HS-5 (cell line): ENCODE results near the gene GPC6.

Source experiments
- DNase-seq: peaks from one replicate; pipeline ENCODE4 v3.0.0-alpha.2; 2012; ENCODE audit warnings: low read depth

GPC6 gene

DNA sequence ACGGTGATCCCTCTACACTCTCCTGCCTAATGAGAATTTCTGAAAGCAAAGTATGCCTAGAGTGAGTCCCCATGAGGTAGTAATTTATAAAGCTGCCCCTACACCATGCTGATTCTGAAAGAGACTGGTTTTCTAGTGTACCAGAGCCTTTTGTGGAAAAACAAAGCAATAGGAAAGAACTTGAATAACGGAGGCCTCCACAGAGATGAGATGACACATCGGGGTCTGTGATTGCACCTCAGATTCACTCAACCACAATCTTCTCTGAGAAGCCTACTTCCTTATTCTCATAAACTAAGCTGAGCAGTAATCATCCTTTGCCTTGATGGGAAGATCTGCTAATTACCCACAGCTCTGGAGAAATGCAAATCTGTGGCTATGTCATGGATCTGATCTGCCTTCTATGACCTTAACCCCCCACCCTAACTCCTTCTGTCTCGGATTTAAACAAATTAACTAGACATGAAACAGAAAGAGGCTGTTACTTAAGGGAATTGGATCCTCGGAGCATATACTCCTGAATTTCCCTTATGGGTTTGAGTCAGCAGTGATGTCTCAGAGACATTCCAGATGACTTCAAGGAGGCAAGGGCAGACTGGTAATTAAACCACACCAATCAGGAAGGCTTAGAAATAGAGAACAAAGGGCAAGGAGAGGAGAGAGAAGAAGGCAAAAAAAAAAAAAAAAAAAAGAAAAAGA, 1124.8 kb downstream of the GPC6 start:
- DNase-seq = peak; percentile 46

DNA sequence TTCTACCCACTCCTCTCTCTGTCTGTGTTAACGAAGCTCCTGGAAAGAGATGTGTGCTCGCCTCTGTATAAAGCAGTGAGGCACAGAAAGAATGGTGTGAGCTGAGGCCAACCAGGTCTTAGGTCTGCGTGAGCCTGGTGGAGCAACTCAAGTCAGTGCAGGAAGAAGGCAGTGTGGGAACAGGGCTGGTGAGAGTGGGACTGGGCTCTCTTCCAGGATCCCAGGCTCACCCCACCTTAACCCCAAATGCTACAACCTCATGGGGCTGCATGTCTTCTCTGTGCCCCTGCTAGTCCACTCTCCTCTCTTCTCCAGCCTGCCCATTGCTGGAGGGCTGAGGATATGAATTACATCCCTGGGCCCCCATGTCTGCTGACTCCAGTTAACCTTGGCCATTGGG, 1125.5 kb downstream of the GPC6 start:
- no peak for DNase-seq

DNA sequence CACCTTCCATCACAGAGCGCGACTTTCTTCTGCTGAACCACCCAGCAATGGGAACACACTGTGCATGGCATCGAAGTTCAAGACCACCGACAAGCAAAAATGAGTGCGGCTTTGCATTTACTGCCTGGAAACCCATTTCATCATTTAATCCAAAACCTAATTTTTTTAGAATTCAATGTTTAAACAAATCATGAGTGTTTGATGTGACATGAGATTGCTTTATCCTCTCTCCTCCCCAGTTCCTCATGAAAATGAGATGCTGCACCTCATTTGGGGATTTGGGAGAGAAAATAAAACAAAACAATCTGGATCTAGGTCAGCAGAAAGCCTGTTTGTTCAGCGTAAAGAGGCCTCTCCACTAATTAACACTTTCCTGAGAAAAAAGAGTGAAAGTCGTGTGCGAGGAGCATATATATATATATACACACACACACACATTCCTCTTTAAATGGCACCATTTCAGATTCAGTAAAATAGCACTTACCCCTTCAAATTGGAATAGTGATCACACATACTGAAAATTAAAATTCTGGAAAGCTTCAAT, 1126.6 kb downstream of the GPC6 start:
- no peak for DNase-seq

DNA sequence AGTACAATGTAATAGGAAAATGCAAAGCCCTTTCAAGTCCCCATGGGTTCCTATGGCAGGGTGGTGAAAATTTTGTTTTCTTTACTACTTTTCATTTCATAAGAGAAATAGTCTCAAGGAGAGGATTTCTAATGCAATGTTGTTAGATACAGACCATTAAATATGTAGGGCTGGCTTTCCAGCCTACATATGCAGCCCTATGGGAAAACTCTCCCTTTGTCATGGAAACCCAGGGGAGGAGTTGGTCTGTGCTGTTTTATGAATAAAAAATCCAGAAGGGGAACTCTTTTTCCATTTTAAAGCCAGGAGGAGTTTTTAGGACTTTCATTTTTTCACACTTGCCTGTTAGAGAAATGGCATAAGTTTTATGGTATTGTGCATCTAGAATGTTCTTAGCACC, 1133.3 kb downstream of the GPC6 start:
- DNase-seq = no peak

DNA sequence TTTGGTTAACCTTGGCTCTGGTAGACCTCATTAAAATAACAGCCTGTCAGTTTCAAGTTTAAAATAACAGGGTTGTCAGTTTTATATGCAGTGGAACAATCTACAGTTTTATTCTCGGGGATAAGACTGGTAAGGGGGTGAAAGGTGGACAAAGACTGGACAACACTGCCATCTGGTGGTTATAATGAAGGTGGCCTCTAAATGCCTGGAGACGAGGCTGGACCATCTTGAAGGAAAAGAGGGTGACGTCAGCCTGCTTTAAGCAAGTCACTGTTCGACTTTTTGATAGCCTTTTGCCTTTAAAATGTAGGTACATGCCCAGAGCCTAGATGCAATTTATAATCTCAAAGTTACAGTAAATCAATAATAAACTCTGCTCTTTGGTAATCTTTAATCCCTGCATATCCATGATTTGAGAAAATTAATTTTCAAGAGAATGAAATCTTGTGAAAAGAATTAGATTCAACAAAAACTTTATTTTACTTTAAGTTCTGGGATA, 1135.9 kb downstream of the GPC6 start:
- DNase-seq = peak; percentile 50

DNA sequence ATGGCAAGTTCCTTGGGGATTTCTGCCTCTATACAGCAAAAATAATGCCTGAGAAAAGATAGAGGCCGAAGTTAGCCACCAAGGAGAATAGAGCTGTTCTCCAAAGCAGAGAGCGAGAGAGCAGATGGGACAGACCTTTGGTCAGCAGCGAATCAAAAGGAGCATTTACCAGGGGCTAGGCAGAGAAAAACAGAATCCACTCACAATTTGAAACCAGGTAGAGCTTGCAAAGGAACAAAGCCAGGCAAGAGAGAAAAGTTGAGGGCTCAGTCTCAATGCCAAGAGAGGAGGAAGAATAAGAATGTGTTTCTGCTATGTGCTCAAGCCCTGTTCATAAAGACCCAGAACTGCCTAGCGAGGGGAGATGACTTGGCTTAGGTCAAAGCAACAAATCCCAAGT, 1140.1 kb downstream of the GPC6 start:
- DNase-seq = no peak

DNA sequence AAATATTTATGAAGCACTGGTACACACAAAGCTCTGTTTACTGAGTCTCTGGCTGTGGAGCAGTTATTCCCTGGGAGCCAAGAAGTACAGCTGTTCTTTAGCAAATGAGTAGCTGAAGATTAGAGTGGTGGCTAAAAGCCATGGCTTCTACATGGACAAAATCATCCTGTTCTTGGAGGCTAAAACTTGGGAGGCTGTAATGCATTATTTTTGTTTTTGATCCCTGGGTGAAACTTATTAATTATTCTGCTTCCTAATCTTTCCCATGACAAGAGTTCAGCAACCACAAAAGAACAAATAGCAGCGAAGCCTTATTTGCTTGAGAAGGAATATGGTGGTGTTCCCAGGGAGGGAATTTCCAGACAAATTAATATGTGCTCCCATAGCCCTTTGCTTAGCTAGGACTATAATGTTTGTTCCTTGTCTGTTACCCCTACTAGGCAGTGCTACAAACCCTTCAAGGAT, 1143.4 kb downstream of the GPC6 start:
- no peak for DNase-seq

DNA sequence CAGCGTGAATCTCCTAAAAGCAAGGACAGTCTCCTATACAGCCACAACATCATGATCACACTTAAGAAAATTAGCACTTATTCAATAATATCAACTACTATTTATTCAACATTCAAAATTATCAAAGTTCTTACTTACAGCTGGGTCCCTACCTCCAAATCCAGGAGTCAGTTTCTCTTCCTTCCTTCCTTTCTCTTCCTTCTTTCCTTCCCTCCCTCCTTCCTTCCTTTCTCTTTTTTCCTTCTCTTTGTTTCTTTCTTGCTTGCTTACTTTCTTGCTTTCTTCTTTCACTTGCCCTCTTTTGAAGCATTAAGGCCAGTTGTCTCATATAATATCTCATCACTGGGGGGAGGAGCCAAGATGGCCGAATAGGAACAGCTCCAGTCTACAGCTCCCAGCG, 1145.2 kb downstream of the GPC6 start:
- DNase-seq = no peak

DNA sequence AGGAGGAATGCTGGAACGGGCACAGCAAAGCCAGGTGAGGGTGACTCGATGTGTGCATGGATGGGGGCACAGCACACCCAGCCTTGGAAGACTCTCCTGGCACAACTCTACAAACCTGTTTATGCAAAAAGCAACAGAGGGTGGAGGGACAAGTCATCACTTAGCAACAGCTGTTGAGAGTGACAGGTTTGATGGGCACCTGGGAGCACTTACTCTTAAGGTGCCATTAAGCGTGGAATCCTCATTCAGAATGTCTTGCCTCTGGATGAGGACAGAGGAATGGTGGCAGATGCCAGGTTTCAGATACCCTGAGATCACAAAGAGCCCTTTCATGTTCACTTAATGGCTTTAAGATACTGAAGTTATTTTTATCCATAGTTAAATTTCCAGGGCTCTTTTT, 1155.9 kb downstream of the GPC6 start:
- no peak for DNase-seq

DNA sequence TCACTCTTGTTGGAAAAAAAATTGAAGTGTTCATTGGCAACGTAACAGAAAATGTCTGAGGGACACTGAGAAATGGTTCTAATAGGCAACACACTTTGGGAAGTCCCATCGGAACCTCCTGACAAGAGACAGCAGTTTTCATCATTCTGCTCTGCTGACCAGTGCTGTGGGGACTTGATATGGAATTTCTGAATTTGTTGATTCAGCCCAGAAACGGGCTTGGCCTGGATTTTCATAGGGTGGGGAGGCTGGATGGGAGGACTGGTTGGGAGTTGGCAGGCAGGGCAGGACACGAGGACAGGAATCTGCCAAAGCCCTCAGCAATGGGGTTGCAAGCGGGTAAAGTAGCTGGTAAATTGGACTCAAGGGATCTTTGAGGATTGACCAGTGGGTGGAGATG, 1156.4 kb downstream of the GPC6 start:
- no peak for DNase-seq

DNA sequence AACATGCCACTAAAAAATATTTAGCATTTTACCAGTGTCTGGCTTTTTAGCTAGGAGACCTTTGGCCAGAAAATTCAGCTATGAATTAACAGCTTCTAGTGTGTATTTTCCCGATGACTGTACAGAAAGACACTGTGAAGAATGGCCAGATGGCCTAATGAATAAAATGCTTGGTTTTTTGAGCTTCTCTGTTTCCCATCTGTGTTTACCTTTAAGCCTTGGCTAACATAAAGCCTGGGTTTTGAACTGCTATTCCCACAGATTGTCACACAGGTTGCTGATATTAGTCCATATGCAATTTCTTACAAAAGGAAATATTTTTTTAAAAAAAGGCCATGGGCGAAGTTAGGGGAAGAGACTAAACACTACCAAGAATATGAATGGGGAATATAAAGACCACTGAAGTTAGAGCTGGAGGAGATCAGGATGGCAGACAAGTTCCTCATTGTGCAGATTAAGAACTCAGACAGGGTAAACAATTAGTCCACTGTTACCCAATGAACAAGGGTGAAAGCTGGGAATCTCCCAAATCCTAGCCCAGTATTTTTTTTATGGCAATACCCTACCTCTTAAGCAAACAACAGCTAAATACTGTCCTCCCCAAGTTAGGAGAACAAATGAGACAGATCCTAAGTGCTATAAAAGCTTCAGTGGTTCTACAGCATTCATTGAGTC, 1157.8 kb downstream of the GPC6 start:
- DNase-seq = no peak

DNA sequence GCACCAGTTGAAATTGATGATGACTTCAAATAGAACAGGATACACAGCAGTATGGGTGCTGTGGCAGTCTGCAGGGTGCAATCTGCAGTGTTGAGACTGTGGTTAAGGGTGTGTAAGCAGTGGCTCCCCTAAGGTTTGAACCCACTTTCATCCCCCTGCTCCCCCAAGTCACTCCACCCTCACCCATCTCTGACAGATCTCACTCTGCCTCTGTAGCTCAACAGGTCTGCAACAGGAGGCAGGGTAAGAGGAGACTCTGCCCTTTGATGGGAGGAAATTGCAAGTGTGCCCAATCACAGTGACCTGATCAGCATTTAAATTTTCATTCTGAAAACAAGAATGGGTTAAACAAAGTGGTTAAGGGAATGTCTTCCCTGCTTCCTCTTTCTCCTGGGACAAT, 1160.4 kb downstream of the GPC6 start:
- no peak for DNase-seq

DNA sequence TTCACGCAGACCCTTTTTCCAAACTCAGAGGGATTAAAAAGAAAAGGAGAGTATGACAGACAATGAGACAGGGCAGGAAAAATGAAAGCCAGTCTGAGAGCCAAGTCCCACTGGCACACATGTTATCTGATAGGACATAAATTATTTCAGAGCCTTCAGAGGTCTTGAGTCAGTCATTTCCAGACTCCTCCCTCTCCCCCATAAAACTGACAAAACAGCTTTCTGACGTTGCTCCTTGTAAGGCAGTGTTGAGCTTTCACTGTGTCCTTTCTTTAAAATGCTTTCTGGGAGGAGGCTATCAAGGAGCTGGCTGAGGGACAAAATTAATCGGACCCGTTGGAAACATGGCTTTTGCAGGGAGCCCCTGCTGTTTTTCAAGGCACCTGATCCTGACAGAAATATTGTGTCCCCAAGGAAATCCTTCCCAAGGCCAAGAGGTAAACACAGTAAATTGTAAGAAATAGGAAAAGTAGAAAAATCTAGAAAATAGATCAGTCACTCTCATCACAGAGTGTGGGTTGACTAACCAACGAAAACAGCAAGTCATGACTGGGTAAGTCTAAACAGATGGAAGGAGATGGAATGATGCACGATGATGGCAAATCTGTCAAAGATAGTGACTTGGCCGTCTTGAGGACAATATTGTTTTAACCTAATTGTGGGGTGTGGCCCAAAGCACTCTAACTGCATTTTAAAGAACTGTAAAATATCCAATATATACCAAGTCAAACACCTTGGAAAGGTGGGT, 1163.2 kb downstream of the GPC6 start:
- DNase-seq = no peak

DNA sequence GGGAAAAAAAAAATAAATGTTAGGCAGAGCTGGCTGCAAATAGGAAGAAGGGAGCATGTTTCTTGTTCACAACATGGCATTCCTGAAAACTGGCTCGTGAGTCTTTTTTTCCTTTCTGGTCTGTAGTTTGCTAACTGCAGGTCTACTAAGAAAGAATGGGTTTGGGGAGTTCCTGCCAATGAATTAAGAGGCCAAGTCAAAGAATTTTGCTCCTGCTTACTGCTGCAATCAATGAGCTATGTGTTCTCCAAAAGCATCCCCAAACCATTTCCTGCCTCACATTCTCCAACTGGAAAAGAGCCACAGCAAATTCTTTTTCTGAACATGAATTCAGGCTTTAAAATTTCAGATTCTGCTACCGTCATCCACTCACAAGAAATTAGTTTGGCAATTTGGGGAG, 1164.3 kb downstream of the GPC6 start:
- DNase-seq = no peak

DNA sequence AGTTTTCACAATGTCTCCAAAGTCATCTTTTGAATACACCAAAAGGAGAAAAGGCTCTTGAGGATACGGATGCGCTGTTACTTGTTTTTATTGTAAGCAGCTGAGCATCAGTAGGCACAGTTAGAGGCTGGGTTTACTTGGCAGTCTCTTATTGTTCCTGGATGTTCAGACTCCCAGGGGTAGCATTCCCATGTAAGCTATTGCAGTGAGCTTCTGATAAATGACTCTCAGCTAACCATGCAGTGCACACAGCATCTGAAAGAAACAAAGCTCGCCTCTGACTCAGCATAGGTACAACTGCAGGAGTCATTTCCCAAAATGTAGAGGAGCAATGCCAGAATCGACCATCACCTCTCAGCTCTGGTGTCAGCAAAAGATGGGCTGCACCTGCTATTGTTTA, 1168.1 kb downstream of the GPC6 start:
- no peak for DNase-seq

DNA sequence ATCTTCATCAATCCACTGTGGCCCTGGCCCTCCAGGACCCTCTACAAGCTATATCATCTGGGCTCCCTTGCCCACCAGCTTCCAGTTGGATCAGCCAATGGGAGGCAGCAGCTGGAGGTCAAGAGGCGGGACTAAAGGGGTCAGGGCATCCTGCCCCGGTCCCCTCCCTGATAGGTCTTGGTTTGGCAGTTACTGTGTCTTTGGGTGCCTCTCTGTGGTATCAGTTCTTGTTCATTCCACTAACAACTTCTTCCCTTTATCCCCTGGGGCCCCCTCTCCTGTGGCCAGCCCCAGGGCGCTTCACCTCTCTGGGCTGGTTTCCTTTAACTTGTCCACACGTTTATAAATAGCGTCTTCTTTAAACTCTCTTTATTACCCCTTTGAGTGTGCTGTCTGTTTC, 1169.3 kb downstream of the GPC6 start:
- no peak for DNase-seq

DNA sequence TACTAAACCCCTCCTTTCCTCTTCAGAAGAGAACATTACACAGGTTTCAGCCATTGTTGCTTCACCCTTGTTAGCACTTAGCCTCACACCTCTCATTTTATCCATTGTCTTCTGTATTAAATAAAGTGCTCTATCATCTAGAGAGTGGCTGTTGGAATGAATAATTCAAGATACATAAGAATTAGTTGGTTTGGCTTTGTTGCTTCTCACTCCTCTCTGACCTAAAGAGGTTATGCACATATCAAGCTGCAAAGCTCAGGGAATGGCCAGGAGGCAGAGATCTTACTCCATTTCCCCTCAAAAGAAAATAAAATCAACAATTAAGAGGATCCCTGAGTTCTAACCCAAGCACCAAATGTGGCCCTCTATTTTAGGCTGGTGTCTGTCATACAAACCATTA, 1173.2 kb downstream of the GPC6 start:
- DNase-seq = no peak

DNA sequence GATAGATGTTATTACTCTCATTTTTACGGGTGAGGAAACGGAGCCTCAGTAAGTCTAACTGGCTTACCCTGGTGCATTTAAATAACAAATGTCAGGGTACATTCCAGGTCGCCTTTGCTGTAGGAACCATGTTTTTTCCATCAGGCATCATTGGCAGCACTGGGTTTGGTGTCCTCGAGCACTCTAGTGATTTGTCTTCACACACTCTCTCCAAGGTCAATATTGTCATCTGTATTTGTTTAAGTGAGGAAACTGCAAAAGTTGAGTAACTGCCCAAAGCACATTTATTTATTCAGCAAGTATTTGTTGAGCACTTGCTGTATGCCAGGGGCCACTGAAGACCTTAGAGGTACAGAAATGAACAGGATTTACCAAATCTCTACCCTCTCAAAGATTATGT, 1174.3 kb downstream of the GPC6 start:
- DNase-seq = no peak

DNA sequence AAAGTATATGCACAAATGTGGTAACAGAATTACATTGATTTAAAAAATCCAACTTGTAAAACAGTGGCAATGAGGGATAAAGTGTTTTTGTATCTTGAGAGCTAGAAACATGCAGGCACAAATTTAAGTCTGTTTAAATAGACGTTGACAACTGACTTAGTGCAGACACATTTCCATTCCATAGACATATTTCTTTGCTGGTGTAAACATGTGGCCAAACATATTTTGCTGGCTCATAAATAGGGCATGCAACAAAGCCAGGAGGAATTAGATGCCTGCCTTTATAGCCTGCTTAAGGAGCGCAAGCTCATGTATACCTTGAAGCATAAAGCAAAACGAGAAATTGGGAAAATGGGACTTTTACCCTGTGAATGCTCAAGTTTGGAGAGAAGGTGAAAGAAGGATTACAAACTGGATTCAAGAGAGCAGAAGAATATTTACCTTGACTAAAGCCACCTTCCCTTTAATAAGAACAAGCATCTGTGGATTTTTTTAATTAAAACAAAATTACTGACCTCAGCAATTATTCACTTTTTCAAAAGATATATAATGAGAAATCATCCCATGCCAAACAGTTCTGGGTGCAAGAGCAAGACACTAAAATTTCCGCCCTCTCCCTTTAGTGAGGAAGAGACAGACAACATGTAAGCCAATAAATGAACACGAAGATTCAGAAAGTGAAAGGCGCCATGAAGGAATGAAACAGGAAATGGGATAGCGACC, 1181.9 kb downstream of the GPC6 start:
- DNase-seq = no peak

DNA sequence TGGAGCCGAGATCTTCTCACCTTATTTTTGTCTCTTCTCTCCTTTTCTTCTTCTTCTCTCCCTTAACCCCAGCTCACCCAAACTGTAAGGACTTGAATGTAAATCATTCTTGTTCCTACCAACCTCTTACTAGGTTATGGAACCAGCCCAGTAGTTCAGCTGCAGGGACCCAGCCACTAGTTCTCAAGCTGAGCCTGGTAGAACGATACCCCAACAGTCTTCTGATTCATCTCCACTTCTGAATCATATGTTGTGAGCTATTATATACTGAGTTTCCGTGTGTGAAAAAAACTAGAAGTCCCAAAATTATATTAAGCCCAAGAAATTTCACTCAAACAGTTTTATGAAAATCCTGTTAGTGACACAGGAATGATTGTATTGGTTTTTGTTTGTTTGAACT, 1185.1 kb downstream of the GPC6 start:
- DNase-seq = no peak

DNA sequence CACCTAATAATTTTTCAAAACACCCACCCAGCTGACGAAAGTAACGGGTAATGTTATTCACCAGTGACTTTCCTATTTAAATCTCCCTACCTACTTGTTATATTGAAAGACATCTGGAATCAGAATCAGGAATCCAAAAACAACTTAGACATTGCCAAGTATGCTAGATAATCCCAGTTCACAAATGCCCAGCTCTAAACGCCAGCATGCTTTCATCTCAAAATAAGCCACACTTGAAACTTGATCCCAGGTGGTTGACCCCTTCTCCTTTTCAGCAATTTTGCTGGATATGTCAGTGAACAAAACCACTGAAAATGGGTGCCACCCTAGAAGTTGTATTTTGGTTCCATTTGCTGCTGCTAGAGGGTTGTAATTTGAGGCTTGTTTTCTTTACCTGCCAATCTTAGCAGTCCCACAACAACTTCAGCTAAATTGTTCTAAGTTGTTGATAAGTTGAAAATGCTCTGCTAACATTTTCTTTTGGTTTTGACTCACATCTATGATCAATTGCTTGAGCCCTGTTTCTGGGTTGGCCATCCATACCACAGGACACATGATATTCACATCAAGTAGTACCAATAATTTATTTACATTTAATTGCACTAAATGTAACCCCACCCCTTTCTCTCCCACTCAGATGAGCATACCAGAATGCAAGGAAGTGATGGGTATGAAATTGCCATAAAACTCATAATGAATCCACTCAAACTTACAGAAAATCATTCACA, 1186.4 kb downstream of the GPC6 start:
- DNase-seq = no peak

DNA sequence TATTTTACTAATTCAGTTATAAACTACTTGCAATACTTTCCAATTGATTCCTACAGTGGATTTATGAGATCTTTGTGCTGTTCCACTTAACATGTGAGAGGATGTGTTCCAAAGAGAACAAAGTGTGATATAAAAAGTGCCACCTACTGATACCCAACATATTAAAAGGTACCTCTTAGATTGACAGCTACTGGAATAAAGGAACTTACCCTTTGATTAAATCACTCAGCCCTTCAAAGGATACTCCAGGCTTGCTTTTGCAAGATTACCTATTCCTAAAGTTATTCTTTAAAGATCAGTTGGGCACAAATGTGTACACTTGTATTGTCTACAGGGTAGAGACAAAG, 1187.0 kb downstream of the GPC6 start:
- no peak for DNase-seq
